ENCODE measurements around the gene OSBPL3.

OSBPL3 gene

DNA sequence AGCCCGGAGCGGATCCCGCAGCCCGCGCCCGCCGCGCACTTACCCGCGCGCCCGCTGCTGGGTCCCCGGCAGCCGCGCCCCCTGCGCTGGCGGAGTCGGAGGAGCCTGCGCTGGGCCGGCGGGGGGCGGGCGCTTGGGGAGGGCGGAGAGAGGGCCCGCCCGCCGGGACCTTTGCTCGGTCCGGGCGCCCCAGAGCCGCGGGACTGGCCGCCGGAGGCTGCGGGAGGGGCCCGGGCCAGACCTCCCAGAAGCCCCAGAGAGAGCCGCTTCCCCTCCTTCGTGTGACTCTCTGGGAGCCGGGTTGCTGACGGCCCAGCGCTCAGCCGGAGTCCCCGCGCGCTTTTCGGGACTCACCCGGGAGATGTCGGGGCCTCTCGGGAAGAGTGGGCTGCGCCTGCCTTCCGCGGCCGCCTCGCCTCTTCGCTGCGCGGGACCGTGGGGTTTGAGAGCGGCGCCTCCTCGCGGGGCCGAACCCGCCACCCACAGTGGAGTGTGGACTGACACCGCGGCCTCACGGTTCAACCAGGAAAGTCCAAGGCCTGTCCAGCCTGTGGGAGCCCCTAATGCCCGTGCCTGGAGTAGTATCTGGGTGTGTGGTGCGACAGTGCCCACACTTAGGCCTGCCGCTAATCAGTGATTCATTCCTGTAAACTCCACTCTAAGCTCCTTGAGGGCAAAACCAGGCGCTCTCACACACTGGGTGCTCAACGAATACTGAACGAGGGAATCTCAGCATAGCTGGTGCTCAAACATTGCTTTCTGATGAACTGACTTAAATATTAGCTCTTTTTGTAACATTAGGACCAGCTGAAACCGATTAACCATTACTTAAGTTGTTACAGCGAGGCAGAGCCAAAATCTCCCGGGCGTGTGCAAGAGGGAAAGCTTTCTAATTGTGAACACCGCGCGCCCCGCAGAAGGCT lies 222.4 kb downstream of the OSBPL3 start, which contains the start of gene GSDME (continued):
- TF ChIP-seq ZNF449 (tag by site-specific recombination; IDR thresholded peaks at IDR 0.05): no peak
- TF ChIP-seq ZNF558 (tag by site-specific recombination; IDR thresholded peaks at IDR 0.05): no peak
- TF ChIP-seq ZNF16 (tag by site-specific recombination; IDR thresholded peaks at IDR 0.05; ENCODE audit: low read depth): no peak
- TF ChIP-seq, protein P1, sequence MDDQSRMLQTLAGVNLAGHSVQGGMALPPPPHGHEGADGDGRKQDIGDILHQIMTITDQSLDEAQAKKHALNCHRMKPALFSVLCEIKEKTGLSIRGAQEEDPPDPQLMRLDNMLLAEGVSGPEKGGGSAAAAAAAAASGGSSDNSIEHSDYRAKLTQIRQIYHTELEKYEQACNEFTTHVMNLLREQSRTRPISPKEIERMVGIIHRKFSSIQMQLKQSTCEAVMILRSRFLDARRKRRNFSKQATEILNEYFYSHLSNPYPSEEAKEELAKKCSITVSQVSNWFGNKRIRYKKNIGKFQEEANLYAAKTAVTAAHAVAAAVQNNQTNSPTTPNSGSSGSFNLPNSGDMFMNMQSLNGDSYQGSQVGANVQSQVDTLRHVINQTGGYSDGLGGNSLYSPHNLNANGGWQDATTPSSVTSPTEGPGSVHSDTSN (CRISPR knock-in tag; IDR thresholded peaks at IDR 0.05): peak; percentile 12; the same call in 1 of the 2 replicates
- no peak for TF ChIP-seq ZNF785 (tag by site-specific recombination; IDR thresholded peaks at IDR 0.05)
- 0 out of 2 replicates have a peak, but pooled peaks have one; percentile 8 for TF ChIP-seq ZBTB20 (tag by site-specific recombination; IDR thresholded peaks at IDR 0.05)
- no peak for TF ChIP-seq TCF7L2 (IDR thresholded peaks at IDR 0.05; ENCODE audit: borderline replicate concordance, low read depth, low read length)
- no peak for TF ChIP-seq ZFP3 (tag by site-specific recombination; IDR thresholded peaks at IDR 0.05; ENCODE audit: low read depth)
- TF ChIP-seq ZNF169 (tag by site-specific recombination; IDR thresholded peaks at IDR 0.05): no peak
- no peak for TF ChIP-seq ZNF670 (tag by site-specific recombination; IDR thresholded peaks at IDR 0.05; ENCODE audit: low read depth)
- TF ChIP-seq GLIS2 (tag by site-specific recombination; IDR thresholded peaks at IDR 0.05): 0 out of 2 replicates have a peak, but pooled peaks have one; percentile 3
- TF ChIP-seq ZNF416 (tag by site-specific recombination; IDR thresholded peaks at IDR 0.05): no peak
- no peak for TF ChIP-seq ZNF341 (tag by site-specific recombination; IDR thresholded peaks at IDR 0.05; ENCODE audit: low read depth)
- no peak for TF ChIP-seq ZNF624 (tag by site-specific recombination; IDR thresholded peaks at IDR 0.05)
- no peak for TF ChIP-seq ZNF202 (tag by site-specific recombination; IDR thresholded peaks at IDR 0.05; ENCODE audit: borderline replicate concordance)
- TF ChIP-seq ZBTB44 (tag by site-specific recombination; IDR thresholded peaks at IDR 0.05): no peak
- TF ChIP-seq ELK4 (IDR thresholded peaks at IDR 0.05; ENCODE audit: borderline replicate concordance, low read depth, low read length): no peak
- no peak for TF ChIP-seq ZNF747 (tag by site-specific recombination; IDR thresholded peaks at IDR 0.05)

DNA sequence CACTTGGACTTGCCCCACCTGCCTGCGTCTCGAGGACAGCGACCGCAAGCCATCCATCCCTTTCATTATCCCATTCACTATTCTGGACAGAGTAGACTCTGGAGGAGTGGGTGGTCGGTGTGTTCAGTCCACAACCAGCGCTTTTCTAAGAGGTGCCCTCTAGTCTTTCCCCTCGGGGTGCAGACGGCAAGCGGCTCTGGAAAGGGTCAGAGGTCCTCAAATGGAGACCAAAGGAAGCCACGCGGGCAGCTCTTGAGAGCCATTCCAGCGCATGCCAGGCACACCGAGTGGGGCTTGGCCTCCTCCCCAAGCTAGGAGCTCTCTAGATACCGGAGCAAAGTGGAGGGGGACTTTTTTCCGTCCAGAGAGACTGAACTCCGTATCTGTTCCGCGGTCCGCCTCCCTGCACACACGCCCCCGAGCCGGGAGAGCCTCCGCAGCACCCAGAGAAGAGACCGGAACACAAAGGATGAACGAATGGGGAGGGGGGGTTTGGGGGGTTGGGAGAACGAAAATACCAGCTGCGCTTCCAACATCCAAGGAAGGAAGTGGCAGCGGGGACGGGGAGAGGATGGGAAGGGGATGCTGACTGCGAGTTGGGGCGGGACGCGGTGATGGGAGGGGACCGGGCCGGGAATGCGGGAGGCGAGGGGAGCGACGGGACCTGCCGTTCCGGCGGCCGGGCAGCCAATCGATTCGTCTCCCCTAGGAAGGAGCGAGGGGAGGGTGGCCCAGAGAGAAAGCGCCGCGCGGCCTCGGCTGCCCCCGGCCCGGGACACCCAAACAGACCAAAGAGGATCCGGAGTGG lies 223.2 kb downstream of the OSBPL3 start:
- Histone ChIP-seq H3K4me3 (ENCODE audit: low read depth, low read length) (peak overlapping the region; percentile 62), H3K36me3 (ENCODE audit: control insufficient read depth in 2 of 2, insufficient read depth in 1 of 2, low read length in 2 of 2) (no peaks in the 10 kb centered on the region), H3K9me3 (ENCODE audit: control insufficient read depth, insufficient read depth, low read depth, low read length) (no peaks in the 10 kb centered on the region), H3K4me1 (ENCODE audit: control insufficient read depth, insufficient read depth, low read length) (no peaks in the 10 kb centered on the region), H3K27ac (ENCODE audit: extremely low read depth, low read depth, low read length) (peak overlapping the region; percentile 50; the same call in 1 of the 2 replicates)
- ChIA-PET POLR2A (interaction anchor here (0.6 to 3.0 kb wide), 3 partner anchors 14 to 439 kb away, joined by 3 to 11 read pairs (median 6); partner anchors contain the start of gene CYCS), CTCF (interaction anchor here (0.6 to 0.8 kb wide), 2 partner anchors 55 to 144 kb away, joined by 4 to 6 read pairs; no protein-coding TSS in a partner anchor)
- TF ChIP-seq, protein P2, sequence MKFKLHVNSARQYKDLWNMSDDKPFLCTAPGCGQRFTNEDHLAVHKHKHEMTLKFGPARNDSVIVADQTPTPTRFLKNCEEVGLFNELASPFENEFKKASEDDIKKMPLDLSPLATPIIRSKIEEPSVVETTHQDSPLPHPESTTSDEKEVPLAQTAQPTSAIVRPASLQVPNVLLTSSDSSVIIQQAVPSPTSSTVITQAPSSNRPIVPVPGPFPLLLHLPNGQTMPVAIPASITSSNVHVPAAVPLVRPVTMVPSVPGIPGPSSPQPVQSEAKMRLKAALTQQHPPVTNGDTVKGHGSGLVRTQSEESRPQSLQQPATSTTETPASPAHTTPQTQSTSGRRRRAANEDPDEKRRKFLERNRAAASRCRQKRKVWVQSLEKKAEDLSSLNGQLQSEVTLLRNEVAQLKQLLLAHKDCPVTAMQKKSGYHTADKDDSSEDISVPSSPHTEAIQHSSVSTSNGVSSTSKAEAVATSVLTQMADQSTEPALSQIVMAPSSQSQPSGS (tag by site-specific recombination; IDR thresholded peaks at IDR 0.05; ENCODE audit: low read depth): no peak
- TF ChIP-seq ZNF701 (tag by site-specific recombination; IDR thresholded peaks at IDR 0.05) (no peak), ZEB2 (tag by site-specific recombination; IDR thresholded peaks at IDR 0.05) (peak; percentile 60), ZBTB7A (tag by site-specific recombination; IDR thresholded peaks at IDR 0.05; ENCODE audit: low read depth) (no peak), GLI2 (tag by site-specific recombination; IDR thresholded peaks at IDR 0.05; ENCODE audit: borderline replicate concordance, low read depth) (no peak), PRDM6 (tag by site-specific recombination; IDR thresholded peaks at IDR 0.05) (no peak), ZNF114 (tag by site-specific recombination; IDR thresholded peaks at IDR 0.05) (no peak), SCRT1 (tag by site-specific recombination; IDR thresholded peaks at IDR 0.05; ENCODE audit: borderline replicate concordance) (no peak)

Data from HEK293 (cell line).